Transverse colon (tissue), 4 donors: ENCODE data around the gene LRP8. TPM values are rescaled to one million over a fixed set of nuclear protein-coding genes. Genes with fewer than 3 reads are reported as not detected.

Experiments used
- DNase-seq: peaks from one replicate; pipeline ENCODE4 v3.0.0-alpha.2; 2019
- H3K27ac ChIP-seq, 4 donors: fragments of 200-600 bp; sonication (generic); 2 replicates each; pipeline ENCODE4 v1.5.1; 2016 to 2018; ENCODE audit warnings: inconsistent platforms in 4 of 4
- H3K27me3 ChIP-seq: fragments of 200-600 bp; sonication (generic); 2 replicates; pipeline ENCODE4 v1.5.1; 2017; ENCODE audit warnings: inconsistent platforms
- H3K36me3 ChIP-seq, 4 donors: fragments of 200-600 bp; sonication (generic); 2 replicates each; pipeline ENCODE4 v1.5.1; 2017 to 2019; ENCODE audit warnings: inconsistent platforms in 4 of 4
- H3K4me1 ChIP-seq, 4 donors: fragments of 200-600 bp; sonication (generic); 2 replicates each; pipeline ENCODE4 v1.5.1; 2017 to 2020; ENCODE audit warnings: inconsistent platforms in 4 of 4
- H3K4me3 ChIP-seq, 4 donors: fragments of 200-600 bp; sonication (generic); 1 replicate in 1 of 4; 2 replicates in 3 of 4; pipeline versions ENCODE4 v1.5.1 to v1.6.1; 2017 to 2019; ENCODE audit warnings: inconsistent platforms in 4 of 4
- H3K9me3 ChIP-seq, 2 donors: fragments of 200-600 bp; sonication (generic); 2 replicates each; pipeline ENCODE4 v1.5.1; 2017 to 2019; ENCODE audit warnings: inconsistent platforms in 2 of 2
- EP300 ChIP-seq: sonication (generic); formaldehyde crosslinking; IDR thresholded peaks from one replicate; pipeline ENCODE4 v1.6.1; 2017; ENCODE audit warnings: antibody characterized with exemption, low read depth
- POLR2A ChIP-seq: fragments of 450-650 bp; IDR thresholded peaks from one replicate; pipeline ENCODE4 v1.6.1; 2016; ENCODE audit warnings: antibody characterized with exemption, mild to moderate bottlenecking, moderate library complexity
- POLR2AphosphoS5 ChIP-seq, 3 donors: sonication (generic); formaldehyde crosslinking; IDR thresholded peaks; one replicate each; pipeline ENCODE4 v1.6.1; 2016; ENCODE audit warnings: antibody characterized with exemption in 3 of 3
- whole genome bisulfite sequencing, 2 donors: methylation state at CpG; one replicate each; pipeline ENCODE4 v1.1.5; 2018; ENCODE audit warnings: low coverage in 1 of 2; 5-methylcytosine and 5-hydroxymethylcytosine counted together
- in situ Hi-C, 4 donors: fragments of 200-750 bp; cut with MboI; loops; one replicate each; pipeline versions ENCODE4 v1.15.0 to v1.15.1; 2017; ENCODE audit warnings: low sequenced_read_pairs in 3 of 4, low pct_ligation_motif_present in 1 of 4, low pct_unique_long_range_greater_than_20kb in 1 of 4
- intact Hi-C: fragments of 100-400 bp; cut with DNase I; formaldehyde crosslinking; loops from one replicate; pipeline ENCODE4 v1.15.1; 2023; ENCODE audit warnings: low total_unique reads
- total RNA-seq, 4 donors: library from RNA; depleted of rRNA; stranded (reverse); fragments of >200 nt; gene quantifications; one replicate each; pipeline ENCODE4 v1.1.0, GENCODE V29; 2016
- TF ChIP-seq, protein P1 (sequence below), 5 experiments: fragments of 200-600 bp in 3 of 5; fragments of 450-650 bp in 2 of 5; sonication (generic) in 3 of 5; IDR thresholded peaks; 1 replicate in 2 of 5; 2 replicates in 3 of 5; pipeline ENCODE4 v1.5.1; 2016 to 2017; ENCODE audit warnings: antibody characterized with exemption in 5 of 5, inconsistent platforms in 3 of 5, mild to moderate bottlenecking in 2 of 5, moderate library complexity in 1 of 5

Gene LRP8
- total RNA-seq, 4 donors from 2014 or later, result 0.37 to 10.7 (median 1.4) TPM

GRCh38 chr1:53362270-53362669 lies 34.4 kb upstream of the LRP8 start:
- H3K27me3 ChIP-seq, result peaks cover 4% of the 10 kb centered on the region
- no peak for DNase-seq
- peaks cover 0 to 10% of the 10 kb centered on the region in 2 donors for H3K9me3 ChIP-seq
- H3K4me3 ChIP-seq, result no peak overlapping the region
- no peaks in the 10 kb centered on the region for H3K4me1 ChIP-seq
- TF ChIP-seq POLR2AphosphoS5 (IDR thresholded peaks at IDR 0.05), result no peak
- in situ Hi-C loops, result no loop called here
- H3K27ac ChIP-seq, result no peak overlapping the region
- intact Hi-C loops, result no loop called here
- H3K36me3 ChIP-seq, result no peaks in the 10 kb centered on the region
- WGBS, 2 donors, result 96% methylated on average over 2 of the region's 2 CpGs; no CpG with 5 or more reads in 1 of the 2 donors

DNA sequence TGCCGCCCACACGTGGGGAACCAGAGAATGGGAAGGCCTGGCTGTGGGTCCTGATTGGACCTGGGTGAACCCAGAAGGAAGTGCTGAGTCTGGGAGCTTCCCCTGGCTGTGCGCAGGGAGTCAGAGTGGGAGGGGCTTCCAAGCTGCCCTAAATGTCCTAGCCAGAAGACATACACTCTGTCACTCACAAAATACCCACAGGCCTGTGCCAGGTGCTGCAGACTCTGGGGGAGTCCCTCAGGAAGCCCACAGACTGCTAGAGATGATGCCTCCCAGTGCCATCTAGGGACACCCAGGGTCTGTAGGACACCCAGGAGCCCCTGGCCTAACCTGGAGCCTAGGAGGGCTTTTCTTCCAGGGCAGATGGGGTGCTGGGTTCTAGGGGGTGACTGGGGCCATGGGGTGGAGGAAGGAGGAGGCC lies 33.7 kb upstream of the LRP8 start:
- Histone ChIP-seq H3K36me3 (no peaks in the 10 kb centered on the region), H3K27ac (no peak overlapping the region), H3K4me3 (no peak overlapping the region), H3K27me3 (peaks cover 4% of the 10 kb centered on the region), H3K9me3 (peaks cover 0 to 17% of the 10 kb centered on the region in 2 donors), H3K4me1 (no peaks in the 10 kb centered on the region)
- in situ Hi-C loops, result no loop called here
- WGBS, 2 donors, result 86% methylated on average over 3 of the region's 3 CpGs; no CpG with 5 or more reads in 1 of the 2 donors
- intact Hi-C loops, result no loop called here
- DNase-seq, result no peak
- TF ChIP-seq, protein P1, sequence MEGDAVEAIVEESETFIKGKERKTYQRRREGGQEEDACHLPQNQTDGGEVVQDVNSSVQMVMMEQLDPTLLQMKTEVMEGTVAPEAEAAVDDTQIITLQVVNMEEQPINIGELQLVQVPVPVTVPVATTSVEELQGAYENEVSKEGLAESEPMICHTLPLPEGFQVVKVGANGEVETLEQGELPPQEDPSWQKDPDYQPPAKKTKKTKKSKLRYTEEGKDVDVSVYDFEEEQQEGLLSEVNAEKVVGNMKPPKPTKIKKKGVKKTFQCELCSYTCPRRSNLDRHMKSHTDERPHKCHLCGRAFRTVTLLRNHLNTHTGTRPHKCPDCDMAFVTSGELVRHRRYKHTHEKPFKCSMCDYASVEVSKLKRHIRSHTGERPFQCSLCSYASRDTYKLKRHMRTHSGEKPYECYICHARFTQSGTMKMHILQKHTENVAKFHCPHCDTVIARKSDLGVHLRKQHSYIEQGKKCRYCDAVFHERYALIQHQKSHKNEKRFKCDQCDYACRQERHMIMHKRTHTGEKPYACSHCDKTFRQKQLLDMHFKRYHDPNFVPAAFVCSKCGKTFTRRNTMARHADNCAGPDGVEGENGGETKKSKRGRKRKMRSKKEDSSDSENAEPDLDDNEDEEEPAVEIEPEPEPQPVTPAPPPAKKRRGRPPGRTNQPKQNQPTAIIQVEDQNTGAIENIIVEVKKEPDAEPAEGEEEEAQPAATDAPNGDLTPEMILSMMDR (IDR thresholded peaks at IDR 0.05), result no peak
- no peak for TF ChIP-seq POLR2AphosphoS5 (IDR thresholded peaks at IDR 0.05)
- TF ChIP-seq EP300, result no peak
- no peak for TF ChIP-seq POLR2A

DNA sequence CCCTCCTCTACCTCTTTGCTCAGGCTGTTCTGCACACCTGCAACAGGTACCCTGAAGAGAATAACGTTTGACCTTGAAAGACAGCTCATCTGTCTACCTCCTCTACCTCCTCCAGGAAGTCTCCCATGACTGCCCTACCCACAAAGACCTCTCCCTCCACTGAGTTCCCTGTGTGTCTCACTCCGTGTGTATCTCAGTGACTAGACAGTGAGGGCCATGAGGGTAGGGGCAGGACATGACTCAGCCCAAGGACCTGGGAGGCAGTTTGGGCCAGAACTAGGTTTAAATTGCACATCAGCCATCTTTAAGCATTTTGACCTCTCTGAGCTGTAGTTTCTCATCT lies 32.0 kb upstream of the LRP8 start:
- H3K4me3 ChIP-seq, result no peak overlapping the region
- in situ Hi-C loops, result no loop called here
- no peak overlapping the region for H3K27ac ChIP-seq
- H3K36me3 ChIP-seq, result no peaks in the 10 kb centered on the region
- TF ChIP-seq EP300, result no peak
- no peak for TF ChIP-seq POLR2AphosphoS5 (IDR thresholded peaks at IDR 0.05)
- no peaks in the 10 kb centered on the region for H3K4me1 ChIP-seq
- no peak for DNase-seq
- intact Hi-C loops, result no loop called here
- 0 to 63% methylated on average over 1 to 2 of the region's 2 CpGs for WGBS, 2 donors
- peaks cover 0 to 19% of the 10 kb centered on the region in 2 donors for H3K9me3 ChIP-seq
- H3K27me3 ChIP-seq, result peaks cover 4% of the 10 kb centered on the region

- no peaks in the 10 kb centered on the region for H3K4me1 ChIP-seq
- peaks cover 4% of the 10 kb centered on the region for H3K27me3 ChIP-seq
- no peaks in the 10 kb centered on the region for H3K36me3 ChIP-seq
- in situ Hi-C loops (no loop called here), intact Hi-C loops (no loop called here)
- DNase-seq, result no peak
- H3K27ac ChIP-seq, result no peak overlapping the region
- TF ChIP-seq POLR2AphosphoS5 (IDR thresholded peaks at IDR 0.05), result no peak
- no peak for TF ChIP-seq EP300
- TF ChIP-seq, protein P1 (IDR thresholded peaks at IDR 0.05), result no peak
- no peak for TF ChIP-seq POLR2A
- WGBS, 2 donors, result 79% methylated on average over 4 of the region's 4 CpGs; no CpG with 5 or more reads in 1 of the 2 donors
- H3K4me3 ChIP-seq, result no peak overlapping the region
- peaks cover 0 to 19% of the 10 kb centered on the region in 2 donors for H3K9me3 ChIP-seq
Observed at GRCh38 chr1:53359225-53359933, 31.5 kb upstream of the LRP8 start.

DNA sequence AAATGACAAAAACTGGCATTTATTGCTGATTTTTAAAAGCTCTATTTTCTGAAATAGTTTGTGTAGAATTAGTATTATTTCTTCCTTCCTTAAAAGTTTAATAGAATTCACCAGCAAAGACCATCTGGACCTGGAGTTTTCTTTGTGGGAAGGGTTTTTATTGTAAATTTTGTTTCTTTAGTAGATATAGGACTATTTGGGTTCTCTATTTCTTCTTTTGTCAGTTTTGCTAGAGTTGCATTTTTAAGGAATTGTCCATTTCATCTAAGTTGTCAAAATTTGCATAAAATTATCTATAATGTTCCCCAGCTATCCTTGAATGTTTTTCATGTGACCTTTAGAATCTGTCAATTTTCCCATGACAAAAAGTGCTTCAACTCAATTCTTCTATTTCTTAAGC lies 28.8 kb upstream of the LRP8 start:
- intact Hi-C loops (no loop called here), in situ Hi-C loops (no loop called here)
- peaks cover 4% of the 10 kb centered on the region for H3K27me3 ChIP-seq
- TF ChIP-seq EP300 (no peak), POLR2AphosphoS5 (IDR thresholded peaks at IDR 0.05) (no peak), POLR2A (no peak)
- TF ChIP-seq, protein P1 (IDR thresholded peaks at IDR 0.05), result no peak
- H3K9me3 ChIP-seq, result peaks cover 0 to 19% of the 10 kb centered on the region in 2 donors
- no peak for DNase-seq
- no peaks in the 10 kb centered on the region for H3K4me1 ChIP-seq
- H3K27ac ChIP-seq, result no peak overlapping the region
- H3K4me3 ChIP-seq, result no peak overlapping the region
- no peaks in the 10 kb centered on the region for H3K36me3 ChIP-seq
